SU-DHL-6 (cell line): ENCODE data around the gene NAT14.

Experiments
- CTCF ChIP-seq: fragments of 200-600 bp; sonication (generic); IDR thresholded peaks from one replicate; pipeline ENCODE4 v1.5.1; 2017; ENCODE audit warnings: antibody characterized with exemption, mild to moderate bottlenecking, low read length, moderate library complexity; ENCODE audit not compliant: insufficient read depth, poor library complexity, severe bottlenecking
- EZH2phosphoT487 ChIP-seq: fragments of 200-600 bp; sonication (generic), shearing (Covaris generic); conservative IDR thresholded peaks from 2 replicates; pipeline ENCODE4 v1.6.1; 2018; ENCODE audit warnings: mild to moderate bottlenecking, antibody characterized with exemption, low read length, moderate library complexity, mixed read lengths

GRCh38 chr19:55481148-55481793, 3.7 kb upstream of the NAT14 start:
- TF ChIP-seq CTCF: no peak
- TF ChIP-seq EZH2phosphoT487: no peak
